ENCODE measurements around the gene CRHR1.

Gene CRHR1

GRCh38 chr17:45845376-45846185 is 61.5 kb downstream of the CRHR1 start:
- TF ChIP-seq CTCF (IDR thresholded peaks at IDR 0.05; ENCODE audit: low read depth, low read length, missing control alignments), result no peak
- no peak for DNase-seq (ENCODE audit: extremely low read depth, low read depth)
- H3K4me3 ChIP-seq (replicated peaks; ENCODE audit: low read depth, low read length), result no peak overlapping the region

- TF ChIP-seq CTCF (IDR thresholded peaks at IDR 0.05; ENCODE audit: low read depth, low read length, missing control alignments), result no peak
- no peak for DNase-seq (ENCODE audit: extremely low read depth, low read depth)
- no peak overlapping the region for H3K4me3 ChIP-seq (replicated peaks; ENCODE audit: low read depth, low read length)
These were observed 62.1 kb downstream of the CRHR1 start for GRCh38 chr17:45846223-45846622.

- TF ChIP-seq CTCF (IDR thresholded peaks at IDR 0.05; ENCODE audit: low read depth, low read length, missing control alignments), result no peak
- H3K4me3 ChIP-seq (replicated peaks; ENCODE audit: low read depth, low read length), result no peak overlapping the region
- DNase-seq (ENCODE audit: extremely low read depth, low read depth), result no peak
These were observed 62.5 kb downstream of the CRHR1 start for GRCh38 chr17:45846646-45847045.

- DNase-seq (ENCODE audit: extremely low read depth, low read depth), result no peak
- TF ChIP-seq CTCF (IDR thresholded peaks at IDR 0.05; ENCODE audit: low read depth, low read length, missing control alignments), result no peak
- no peak overlapping the region for H3K4me3 ChIP-seq (replicated peaks; ENCODE audit: low read depth, low read length)
These were observed 63.0 kb downstream of the CRHR1 start for GRCh38 chr17:45847101-45847500.

GRCh38 chr17:45847747-45848146 is 63.6 kb downstream of the CRHR1 start:
- no peak for TF ChIP-seq CTCF (IDR thresholded peaks at IDR 0.05; ENCODE audit: low read depth, low read length, missing control alignments)
- no peak overlapping the region for H3K4me3 ChIP-seq (replicated peaks; ENCODE audit: low read depth, low read length)
- DNase-seq (ENCODE audit: extremely low read depth, low read depth), result no peak

- no peak for DNase-seq (ENCODE audit: extremely low read depth, low read depth)
- TF ChIP-seq CTCF (IDR thresholded peaks at IDR 0.05; ENCODE audit: low read depth, low read length, missing control alignments), result no peak
- no peak overlapping the region for H3K4me3 ChIP-seq (replicated peaks; ENCODE audit: low read depth, low read length)
These were observed 64.3 kb downstream of the CRHR1 start for GRCh38 chr17:45848405-45848804.
